HepG2 (cell line): Measurements from ENCODE around the gene DAZAP1.

Source experiments
- ZFP36L1 ChIP-seq: sonication (generic); formaldehyde crosslinking; IDR thresholded peaks from 2 replicates; pipeline ENCODE4 v1.8.0; 2022; ENCODE audit warnings: mild to moderate bottlenecking, missing genetic modification reagents, moderate library complexity
- TF ChIP-seq, protein P1 (sequence below): sonication (generic); formaldehyde crosslinking; IDR thresholded peaks from 2 replicates; pipeline ENCODE4 v1.5.0; 2020; ENCODE audit warnings: mild to moderate bottlenecking, missing genetic modification reagents, moderate library complexity
- TF ChIP-seq, protein P2 (sequence below): sonication (generic); formaldehyde crosslinking; IDR thresholded peaks from 2 replicates; pipeline ENCODE4 v1.5.0; 2020; ENCODE audit warnings: mild to moderate bottlenecking, missing genetic modification reagents

DNA sequence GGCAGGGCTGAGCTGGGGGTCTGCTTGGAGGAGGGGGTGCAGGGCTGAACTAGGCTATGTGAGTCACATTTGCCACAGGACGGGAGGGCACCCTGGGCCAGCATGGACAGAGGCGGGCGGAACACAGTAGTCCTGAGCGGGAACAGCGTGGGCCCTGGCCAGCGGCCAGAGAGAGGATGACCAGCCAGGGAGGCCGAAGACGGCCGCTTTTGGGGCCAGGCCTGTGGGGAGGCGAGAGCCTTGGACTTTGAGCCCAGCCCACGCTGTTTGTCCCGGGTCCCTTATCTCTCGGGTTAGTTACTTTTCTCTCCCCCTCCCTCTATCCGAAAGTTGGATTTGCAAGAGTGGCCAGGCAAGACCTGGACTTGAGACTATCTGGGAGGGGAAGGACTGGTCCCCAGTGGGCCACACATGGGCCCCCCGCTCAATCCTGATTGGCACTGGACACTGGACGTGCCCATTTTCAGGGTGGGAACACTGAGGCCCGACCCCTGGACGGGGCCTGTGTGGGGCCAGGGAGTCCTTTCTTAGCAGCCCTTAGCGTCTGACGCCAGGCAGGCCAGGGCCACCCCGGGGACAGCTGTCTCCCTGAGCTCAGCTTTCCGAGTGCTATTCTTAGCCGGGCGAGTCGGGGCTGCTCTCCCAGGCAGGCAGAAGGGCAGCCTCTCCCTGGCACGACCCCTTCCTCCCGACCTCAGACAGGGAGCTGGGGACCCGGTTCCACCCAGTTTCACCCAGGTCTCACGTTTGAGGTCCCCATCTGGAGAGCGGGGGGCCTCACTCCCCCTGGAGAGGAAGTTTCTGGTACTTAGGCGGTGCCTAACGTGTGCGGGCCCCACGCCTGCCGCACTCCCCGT is 6.9 kb upstream of the DAZAP1 start:
- TF ChIP-seq, protein P1, sequence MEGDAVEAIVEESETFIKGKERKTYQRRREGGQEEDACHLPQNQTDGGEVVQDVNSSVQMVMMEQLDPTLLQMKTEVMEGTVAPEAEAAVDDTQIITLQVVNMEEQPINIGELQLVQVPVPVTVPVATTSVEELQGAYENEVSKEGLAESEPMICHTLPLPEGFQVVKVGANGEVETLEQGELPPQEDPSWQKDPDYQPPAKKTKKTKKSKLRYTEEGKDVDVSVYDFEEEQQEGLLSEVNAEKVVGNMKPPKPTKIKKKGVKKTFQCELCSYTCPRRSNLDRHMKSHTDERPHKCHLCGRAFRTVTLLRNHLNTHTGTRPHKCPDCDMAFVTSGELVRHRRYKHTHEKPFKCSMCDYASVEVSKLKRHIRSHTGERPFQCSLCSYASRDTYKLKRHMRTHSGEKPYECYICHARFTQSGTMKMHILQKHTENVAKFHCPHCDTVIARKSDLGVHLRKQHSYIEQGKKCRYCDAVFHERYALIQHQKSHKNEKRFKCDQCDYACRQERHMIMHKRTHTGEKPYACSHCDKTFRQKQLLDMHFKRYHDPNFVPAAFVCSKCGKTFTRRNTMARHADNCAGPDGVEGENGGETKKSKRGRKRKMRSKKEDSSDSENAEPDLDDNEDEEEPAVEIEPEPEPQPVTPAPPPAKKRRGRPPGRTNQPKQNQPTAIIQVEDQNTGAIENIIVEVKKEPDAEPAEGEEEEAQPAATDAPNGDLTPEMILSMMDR (CRISPR knock-in tag), result 0 out of 2 replicates have a peak, but pooled peaks have one; percentile 7
- TF ChIP-seq, protein P2, sequence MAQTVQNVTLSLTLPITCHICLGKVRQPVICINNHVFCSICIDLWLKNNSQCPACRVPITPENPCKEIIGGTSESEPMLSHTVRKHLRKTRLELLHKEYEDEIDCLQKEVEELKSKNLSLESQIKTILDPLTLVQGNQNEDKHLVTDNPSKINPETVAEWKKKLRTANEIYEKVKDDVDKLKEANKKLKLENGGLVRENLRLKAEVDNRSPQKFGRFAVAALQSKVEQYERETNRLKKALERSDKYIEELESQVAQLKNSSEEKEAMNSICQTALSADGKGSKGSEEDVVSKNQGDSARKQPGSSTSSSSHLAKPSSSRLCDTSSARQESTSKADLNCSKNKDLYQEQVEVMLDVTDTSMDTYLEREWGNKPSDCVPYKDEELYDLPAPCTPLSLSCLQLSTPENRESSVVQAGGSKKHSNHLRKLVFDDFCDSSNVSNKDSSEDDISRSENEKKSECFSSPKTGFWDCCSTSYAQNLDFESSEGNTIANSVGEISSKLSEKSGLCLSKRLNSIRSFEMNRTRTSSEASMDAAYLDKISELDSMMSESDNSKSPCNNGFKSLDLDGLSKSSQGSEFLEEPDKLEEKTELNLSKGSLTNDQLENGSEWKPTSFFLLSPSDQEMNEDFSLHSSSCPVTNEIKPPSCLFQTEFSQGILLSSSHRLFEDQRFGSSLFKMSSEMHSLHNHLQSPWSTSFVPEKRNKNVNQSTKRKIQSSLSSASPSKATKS (CRISPR knock-in tag), result no peak
- no peak for TF ChIP-seq ZFP36L1
